Panc1 (cell line): ENCODE measurements around the gene PNMA8A. TPM values are rescaled to one million over a fixed set of nuclear protein-coding genes. Genes with fewer than 3 reads are reported as not detected.

Source experiments
- ATAC-seq: fragments of 200-7000 bp; cut with Tn5 transposase; 2 replicates; pipeline ENCODE4 v1.9.1; 2020; ENCODE audit warnings: mild to moderate bottlenecking, moderate library complexity
- BruUV-seq: library from RNA; stranded (reverse); fragments of 400-500 nt; replicated peaks from 2 replicates; lab custom pipeline; 2021; lab: Mats Ljungman, UMichigan
- CTCF ChIA-PET: fragments of 300-600 bp; sonication (Branson Sonifier 250); formaldehyde crosslinking; loops from one replicate; lab custom pipeline; 2022; ENCODE audit warnings: antibody characterized with exemption; lab: Charles Lee
- POLR2A ChIA-PET: fragments of 300-600 bp; sonication (Branson Sonifier 250); formaldehyde crosslinking; loops from one replicate; lab custom pipeline; 2022; ENCODE audit warnings: antibody characterized with exemption; lab: Charles Lee
- DNase-seq: peaks from one replicate; pipeline ENCODE4 v3.0.0-alpha.2; 2010; ENCODE audit warnings: low read depth, low spot score
- H3K27ac ChIP-seq: 2 replicates; pipeline ENCODE4 v1.5.1; 2011; ENCODE audit warnings: mild to moderate bottlenecking, low read length, inconsistent platforms
- H3K27me3 ChIP-seq: fragments of 200-500 bp; sonication (Bioruptor generic); 2 replicates; pipeline ENCODE4 v1.6.0; 2014; ENCODE audit warnings: low read length, inconsistent platforms; ENCODE audit not compliant: control insufficient read depth, insufficient read depth
- H3K36me3 ChIP-seq: fragments of 200-500 bp; sonication (Bioruptor generic); 2 replicates; pipeline ENCODE4 v1.5.1; 2014; ENCODE audit warnings: inconsistent platforms, mild to moderate bottlenecking, low read length, moderate library complexity; ENCODE audit not compliant: control insufficient read depth, insufficient read depth
- H3K4me1 ChIP-seq: 2 replicates; pipeline ENCODE4 v1.5.1; 2011; ENCODE audit warnings: inconsistent platforms, mild to moderate bottlenecking, low read length, moderate library complexity; ENCODE audit not compliant: control insufficient read depth, insufficient read depth
- H3K4me3 ChIP-seq, 2 experiments: 2 replicates each; pipeline ENCODE4 v1.5.1; 2011 to 2012; ENCODE audit warnings: low read depth in 2 of 2, low read length in 2 of 2, mild to moderate bottlenecking in 2 of 2, inconsistent platforms in 1 of 2, moderate library complexity in 1 of 2
- H3K9me3 ChIP-seq: fragments of 200-500 bp; sonication (Bioruptor generic); 2 replicates; pipeline ENCODE4 v1.5.1; 2014; ENCODE audit warnings: low read depth, mild to moderate bottlenecking, inconsistent platforms, low read length, moderate library complexity; ENCODE audit not compliant: control insufficient read depth, insufficient read depth
- CTCF ChIP-seq: fragments of 450-650 bp; IDR thresholded peaks from 2 replicates; pipeline ENCODE4 v1.5.1; 2017; ENCODE audit warnings: mild to moderate bottlenecking
- POLR2AphosphoS5 ChIP-seq: IDR thresholded peaks from 2 replicates; pipeline ENCODE4 v1.6.1; 2012; ENCODE audit warnings: mild to moderate bottlenecking, low read depth, low read length, moderate library complexity
- REST ChIP-seq, 2 experiments: IDR thresholded peaks; 2 replicates each; pipeline ENCODE4 v1.6.1; 2011 to 2012; ENCODE audit warnings: low read depth in 2 of 2, control low read depth in 1 of 2, low read length in 1 of 2, mild to moderate bottlenecking in 1 of 2, moderate library complexity in 1 of 2; ENCODE audit not compliant: insufficient read depth in 1 of 2
- SIN3A ChIP-seq: IDR thresholded peaks from 2 replicates; pipeline ENCODE4 v1.6.1; 2012; ENCODE audit warnings: low read depth, mild to moderate bottlenecking, low read length, moderate library complexity, borderline replicate concordance; ENCODE audit not compliant: insufficient read depth
- TCF7L2 ChIP-seq: IDR thresholded peaks from 2 replicates; pipeline ENCODE4 v1.6.1; 2011; ENCODE audit warnings: mild to moderate bottlenecking, low read depth, low read length, inconsistent platforms
- in situ Hi-C: cut with HindIII; loops from 2 replicates; pipeline ENCODE4 v1.10.0; 2016; ENCODE audit warnings: low sequenced_read_pairs, low pct_unique_long_range_greater_than_20kb
- intact Hi-C: fragments of 100-400 bp; cut with micrococcal nuclease; formaldehyde crosslinking; loops from one replicate; pipeline ENCODE4 v1.10.0; 2022; ENCODE audit not compliant: unreplicated experiment
- total RNA-seq: library from RNA; stranded (reverse); gene quantifications from one replicate; pipeline ENCODE4 v1.2.1, GENCODE V29; 2021; ENCODE audit not compliant: unreplicated experiment

Gene PNMA8A
- total RNA-seq, 1 experiment from 2014 or later, result not detected

- Histone ChIP-seq H3K4me1 (no peaks in the 10 kb centered on the region; the same call in 1 of the 2 replicates), H3K27me3 (no peaks in the 10 kb centered on the region), H3K36me3 (no peaks in the 10 kb centered on the region), H3K4me3 (no peak overlapping the region), H3K27ac (no peak overlapping the region), H3K9me3 (no peaks in the 10 kb centered on the region)
- POLR2A ChIA-PET, result no interaction called here
- intact Hi-C loops, result no loop called here
- TF ChIP-seq SIN3A (no peak), POLR2AphosphoS5 (no peak), CTCF (no peak)
- CTCF ChIA-PET, result interaction anchor here (0.6 kb wide), 1 partner anchor 16 kb away, joined by 3 read pairs; no protein-coding TSS in a partner anchor
- in situ Hi-C loops, result no loop called here
- no TSS peak for BruUV-seq
- ATAC-seq (no peak), DNase-seq (no peak)
Measured at GRCh38 chr19:46466536-46467196, 4.7 kb downstream of the PNMA8A start.

GRCh38 chr19:46463516-46463915 is 7.8 kb downstream of the PNMA8A start:
- Histone ChIP-seq H3K4me3 (no peak overlapping the region), H3K27me3 (no peaks in the 10 kb centered on the region), H3K27ac (no peak overlapping the region), H3K9me3 (no peaks in the 10 kb centered on the region), H3K36me3 (no peaks in the 10 kb centered on the region), H3K4me1 (no peaks in the 10 kb centered on the region; the same call in 1 of the 2 replicates)
- DNase-seq (no peak), ATAC-seq (no peak)
- intact Hi-C loops, result no loop called here
- TF ChIP-seq CTCF (no peak), POLR2AphosphoS5 (no peak), SIN3A (no peak), TCF7L2 (no peak), REST (IDR thresholded peaks at IDR 0.05; ENCODE audit: insufficient read depth in 1 of 2, low read depth in 2 of 2, low read length in 1 of 2) (no peak)
- ChIA-PET POLR2A (no interaction called here), CTCF (interaction anchor here (1.0 kb wide), 1 partner anchor 10 kb away, joined by 3 read pairs; no protein-coding TSS in a partner anchor)
- in situ Hi-C loops, result no loop called here
- BruUV-seq, result no TSS peak
